DMS114 treated with DMSO at 0.1 percent for 48 hours (cell line): Measurements from ENCODE around the gene IGFBP5.

Experiments used
- DNase-seq: peaks from one replicate; lab custom pipeline; 2025; ENCODE audit not compliant: unreplicated experiment; lab: John Stamatoyannopoulos, UW

The IGFBP5 gene

GRCh38 chr2:216715402-216715974, 20.1 kb upstream of the IGFBP5 start:
- no peak for DNase-seq

GRCh38 chr2:216714376-216714775, 19.0 kb upstream of the IGFBP5 start:
- DNase-seq: no peak

- no peak for DNase-seq
Observed at GRCh38 chr2:216713691-216714336, 18.5 kb upstream of the IGFBP5 start.

- DNase-seq: no peak
Observed at GRCh38 chr2:216711348-216711747, 16.0 kb upstream of the IGFBP5 start.

GRCh38 chr2:216710551-216711301, 15.4 kb upstream of the IGFBP5 start:
- DNase-seq: no peak

- no peak for DNase-seq
Observed at GRCh38 chr2:216702756-216703155, 7.4 kb upstream of the IGFBP5 start.

GRCh38 chr2:216701544-216701943, 6.2 kb upstream of the IGFBP5 start:
- no peak for DNase-seq

GRCh38 chr2:216700781-216701180, 5.4 kb upstream of the IGFBP5 start:
- no peak for DNase-seq

GRCh38 chr2:216700088-216700567, 4.8 kb upstream of the IGFBP5 start:
- no peak for DNase-seq

GRCh38 chr2:216698895-216699294, 3.5 kb upstream of the IGFBP5 start:
- DNase-seq: peak; percentile 65

GRCh38 chr2:216698293-216698692, 2.9 kb upstream of the IGFBP5 start:
- no peak for DNase-seq

GRCh38 chr2:216696751-216697560, 1.6 kb upstream of the IGFBP5 start:
- DNase-seq: peak; percentile 34

- no peak for DNase-seq
Observed at GRCh38 chr2:216696321-216696720, 972 bp upstream of the IGFBP5 start.

GRCh38 chr2:216694826-216695217, 527 bp downstream of the IGFBP5 start:
- no peak for DNase-seq

GRCh38 chr2:216694082-216694825, 1.1 kb downstream of the IGFBP5 start:
- no peak for DNase-seq

- no peak for DNase-seq
Observed at GRCh38 chr2:216693414-216694080, 1.8 kb downstream of the IGFBP5 start.

- DNase-seq: peak; percentile 61
Observed at GRCh38 chr2:216692636-216693413, 2.5 kb downstream of the IGFBP5 start.

- no peak for DNase-seq
Observed at GRCh38 chr2:216690853-216691741, 4.3 kb downstream of the IGFBP5 start.
